Right kidney (tissue), 1 donor: Measurements from ENCODE around the gene CLSTN2.

Source experiments
- DNase-seq: peaks from one replicate; pipeline ENCODE4 v3.0.0-alpha.2; 2016

The CLSTN2 gene

DNA sequence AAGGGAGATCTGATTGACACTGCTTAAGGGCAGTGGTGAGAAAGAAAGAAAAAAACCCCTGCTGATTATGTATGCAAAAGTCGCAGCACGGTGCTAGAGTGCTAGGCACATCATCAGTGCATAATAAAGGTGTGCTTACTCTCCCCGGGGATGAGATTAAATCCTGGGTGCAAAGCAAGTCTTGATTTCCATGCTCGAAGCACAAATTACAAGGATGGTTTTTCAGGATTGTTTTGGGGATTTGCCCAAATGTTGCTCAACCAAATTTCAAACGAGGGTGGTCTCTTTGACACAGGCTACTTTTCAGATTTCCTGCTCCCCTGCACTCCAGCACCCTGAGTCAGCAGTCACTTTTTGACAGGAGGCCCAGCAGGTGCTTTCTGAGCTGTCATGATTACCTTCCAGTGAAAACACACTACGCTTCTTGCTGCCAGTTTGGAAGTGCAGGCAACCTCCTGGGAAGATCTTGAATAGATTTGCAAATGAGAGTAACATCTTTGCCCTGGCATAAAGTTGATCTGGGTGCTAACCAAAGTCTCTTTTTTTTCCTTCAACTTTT lies 575.4 kb downstream of the CLSTN2 start:
- no peak for DNase-seq

DNA sequence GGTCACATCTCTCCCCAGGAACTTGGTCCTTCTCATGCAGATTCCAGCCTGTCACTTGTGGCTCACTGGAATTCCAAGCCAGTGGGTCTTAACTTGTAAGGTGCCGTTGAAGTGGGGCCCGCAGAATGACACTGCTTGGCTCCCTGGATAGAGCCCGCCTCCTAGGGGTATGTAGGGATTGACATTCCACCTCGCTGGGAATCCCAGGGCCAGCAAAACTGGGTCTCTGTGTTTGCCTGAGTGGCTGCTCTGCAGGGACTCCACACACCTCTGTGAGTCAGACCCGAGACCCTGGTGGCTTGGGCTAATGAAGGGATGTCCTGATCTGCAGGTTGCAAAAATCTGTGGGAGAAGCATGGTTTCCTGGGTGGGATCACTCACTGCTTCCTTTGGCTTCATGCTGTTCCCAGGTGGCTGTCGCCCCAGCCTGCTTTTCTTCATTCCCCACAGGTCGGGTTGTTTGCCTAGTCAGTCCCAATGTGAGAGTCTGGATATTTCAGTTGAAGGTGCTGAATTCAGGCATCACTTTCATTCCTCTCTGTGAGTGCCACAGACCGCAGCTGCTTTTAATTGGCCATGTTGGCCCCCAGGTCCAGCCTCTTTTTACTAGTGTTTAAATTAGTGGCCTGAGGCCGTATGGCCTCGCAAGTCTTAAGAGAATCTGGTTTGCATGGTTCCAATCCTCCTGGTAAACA lies 586.9 kb downstream of the CLSTN2 start:
- no peak for DNase-seq

DNA sequence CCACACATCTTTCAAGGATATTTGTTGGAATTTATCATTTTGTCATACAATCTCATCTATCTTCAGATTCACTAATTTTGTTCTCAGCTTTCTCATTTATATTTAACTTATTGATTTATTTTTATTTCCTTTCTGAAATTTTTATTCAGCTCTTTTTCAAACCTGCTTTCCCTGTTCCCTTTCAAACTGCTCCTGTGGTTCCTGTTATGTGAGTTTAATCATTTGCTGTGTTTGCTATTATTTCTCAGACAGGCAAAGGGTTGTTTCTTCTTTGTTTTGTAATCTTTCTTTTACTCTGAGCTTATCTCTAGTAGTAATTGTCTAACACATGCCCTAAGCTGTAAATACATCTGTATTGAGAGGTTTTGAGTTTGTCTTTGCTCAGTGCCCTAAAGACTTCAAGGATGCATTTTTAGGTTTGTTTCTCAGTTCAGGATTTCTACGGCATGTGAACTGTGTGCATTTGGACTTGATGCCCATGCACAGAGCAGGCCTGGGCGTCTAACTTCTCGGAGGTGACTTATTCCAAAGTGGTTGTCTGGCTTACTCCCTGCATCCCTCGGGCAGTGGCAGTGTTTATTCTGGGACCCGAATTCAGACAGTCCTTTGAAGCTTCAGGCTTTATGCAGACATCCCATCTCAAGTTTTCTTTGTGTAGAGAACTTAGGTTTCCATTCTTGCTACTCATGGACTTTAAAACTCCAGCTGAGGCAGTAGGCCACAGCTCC lies 587.8 kb downstream of the CLSTN2 start:
- no peak for DNase-seq

DNA sequence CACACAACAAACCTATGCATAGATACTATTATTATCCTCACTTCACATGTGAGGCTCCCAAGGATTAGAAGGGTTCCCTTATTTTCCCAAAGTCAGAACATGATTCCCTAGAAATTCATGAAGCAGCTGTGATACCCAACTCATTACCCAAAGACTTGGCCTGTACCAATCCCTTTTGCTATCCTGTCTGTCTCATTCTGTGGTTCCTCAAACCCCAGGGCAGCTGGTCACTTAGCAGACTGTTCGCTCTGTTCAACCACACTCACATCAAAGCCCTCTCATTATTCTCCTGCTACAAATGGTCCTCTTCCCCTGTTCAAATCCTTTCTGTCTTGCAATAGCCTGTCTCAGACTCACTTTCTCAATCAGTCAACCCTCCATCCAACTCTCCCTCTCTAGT lies 588.6 kb downstream of the CLSTN2 start:
- DNase-seq: no peak

DNA sequence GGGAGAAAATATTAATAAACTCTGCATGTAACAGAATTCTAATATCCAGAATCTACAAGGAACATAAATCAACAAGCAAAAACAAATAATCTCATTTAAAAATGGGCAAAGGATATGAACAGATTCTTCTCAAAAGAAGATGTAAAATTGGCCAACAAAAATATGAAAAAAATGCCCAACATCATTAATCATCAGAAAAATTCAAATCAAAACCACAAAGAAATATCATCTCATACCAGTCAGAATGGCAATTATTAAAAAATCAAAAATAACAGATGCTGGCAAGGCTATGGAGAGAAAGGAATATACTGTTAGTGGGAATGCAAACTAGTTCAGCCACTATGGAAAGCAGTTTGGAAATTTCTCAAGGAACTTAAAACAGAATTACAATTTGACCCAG lies 592.2 kb downstream of the CLSTN2 start:
- DNase-seq: no peak

DNA sequence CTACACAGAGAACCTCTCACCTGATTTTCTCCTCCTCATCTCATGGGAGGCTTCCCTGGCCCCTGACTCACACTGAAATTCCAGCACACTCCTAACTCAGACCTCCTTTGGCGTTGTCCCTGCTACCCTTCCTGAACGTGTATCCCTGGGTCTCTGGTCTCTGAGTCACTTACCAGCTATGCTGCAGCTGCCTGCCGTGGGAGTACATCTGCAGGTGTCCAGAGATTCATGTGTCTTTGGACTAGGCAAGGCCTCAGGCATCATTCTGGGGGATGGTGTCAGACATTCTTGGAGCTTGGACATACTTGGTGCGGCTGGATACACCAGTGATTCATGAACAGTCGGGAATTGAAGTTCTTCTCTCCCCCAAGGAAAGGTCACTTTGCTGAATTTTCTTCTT lies 594.1 kb downstream of the CLSTN2 start:
- no peak for DNase-seq

DNA sequence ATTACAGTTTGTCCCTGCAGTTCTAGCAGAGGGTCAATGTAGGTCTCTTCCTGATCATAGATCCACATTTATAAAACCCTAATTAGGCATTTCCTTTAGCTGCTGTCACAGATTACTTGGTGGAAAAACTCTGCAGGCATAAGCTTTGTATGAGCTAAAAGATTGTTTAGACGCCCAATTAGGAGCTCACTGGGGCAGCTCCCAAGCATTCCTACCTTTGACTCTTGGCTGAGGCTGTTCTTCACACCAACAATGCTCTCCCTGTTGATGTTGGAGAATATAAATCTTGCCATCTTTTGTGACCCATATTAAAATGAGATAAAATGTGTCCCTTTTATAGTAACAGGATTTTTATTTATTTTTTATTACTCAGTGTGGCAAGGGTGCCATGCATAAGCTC lies 594.6 kb downstream of the CLSTN2 start:
- DNase-seq: no peak

DNA sequence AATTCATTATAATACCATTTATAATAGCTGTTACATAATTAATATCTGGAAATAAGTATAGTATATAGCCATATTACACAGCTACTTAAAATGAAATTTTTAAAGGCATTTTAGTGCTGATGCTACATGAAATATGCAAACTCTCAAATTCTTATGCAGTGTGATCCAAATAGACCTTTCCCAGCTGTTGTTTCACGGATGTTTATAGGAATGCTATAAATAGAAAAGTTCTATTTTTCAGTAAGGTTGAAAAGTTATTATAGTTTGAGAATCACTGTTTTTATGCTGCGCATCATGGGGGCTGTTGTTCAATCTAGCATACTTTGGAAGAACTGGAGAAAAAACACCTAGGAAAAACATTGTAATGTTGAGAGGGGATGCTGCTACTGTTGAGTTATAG lies 595.1 kb downstream of the CLSTN2 start:
- DNase-seq: no peak

DNA sequence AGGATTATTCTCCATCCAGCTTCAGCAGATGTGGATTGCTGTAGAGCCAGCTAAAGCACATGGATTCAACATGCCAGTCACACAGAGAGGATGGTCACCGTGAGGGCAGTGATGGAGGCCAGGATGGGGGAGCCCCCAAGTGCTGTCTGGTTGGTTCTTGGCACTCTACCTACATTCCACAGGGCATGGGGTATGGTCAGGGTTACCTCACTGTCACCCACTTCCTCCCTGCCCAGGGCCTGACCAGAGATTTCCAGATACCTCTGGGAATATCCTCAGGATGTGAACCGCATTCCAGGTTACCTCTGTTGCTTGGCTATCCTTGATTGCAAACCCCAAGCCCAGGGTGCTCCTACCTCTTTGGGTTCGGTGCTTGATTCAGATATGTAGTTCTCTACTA lies 595.6 kb downstream of the CLSTN2 start:
- DNase-seq: no peak

DNA sequence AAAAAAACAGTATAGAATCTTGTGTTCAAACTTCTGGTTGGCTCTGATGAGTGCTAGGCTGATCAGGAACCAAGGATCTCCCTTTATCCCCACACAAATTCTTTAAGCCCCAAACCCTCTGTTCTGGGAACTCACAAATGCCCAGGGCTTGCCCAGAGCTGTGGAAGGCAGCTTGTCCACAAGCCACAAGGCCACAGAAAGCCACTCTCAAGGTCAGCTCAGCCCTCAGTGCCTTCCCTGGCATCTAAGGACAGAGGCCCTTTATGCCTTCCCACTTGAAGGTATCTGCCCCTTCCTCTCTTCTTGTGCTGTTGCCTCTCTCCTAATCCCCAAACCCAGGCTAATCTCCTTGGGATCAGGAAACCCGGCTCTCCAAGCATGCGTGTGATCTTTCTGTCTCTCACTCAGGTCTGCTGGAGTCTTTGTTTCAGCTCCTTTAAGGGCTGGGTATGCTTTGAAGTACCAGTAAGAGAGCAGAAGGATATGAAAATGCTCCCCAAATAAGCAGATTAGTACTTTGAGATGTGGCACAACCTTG lies 597.9 kb downstream of the CLSTN2 start:
- no peak for DNase-seq

DNA sequence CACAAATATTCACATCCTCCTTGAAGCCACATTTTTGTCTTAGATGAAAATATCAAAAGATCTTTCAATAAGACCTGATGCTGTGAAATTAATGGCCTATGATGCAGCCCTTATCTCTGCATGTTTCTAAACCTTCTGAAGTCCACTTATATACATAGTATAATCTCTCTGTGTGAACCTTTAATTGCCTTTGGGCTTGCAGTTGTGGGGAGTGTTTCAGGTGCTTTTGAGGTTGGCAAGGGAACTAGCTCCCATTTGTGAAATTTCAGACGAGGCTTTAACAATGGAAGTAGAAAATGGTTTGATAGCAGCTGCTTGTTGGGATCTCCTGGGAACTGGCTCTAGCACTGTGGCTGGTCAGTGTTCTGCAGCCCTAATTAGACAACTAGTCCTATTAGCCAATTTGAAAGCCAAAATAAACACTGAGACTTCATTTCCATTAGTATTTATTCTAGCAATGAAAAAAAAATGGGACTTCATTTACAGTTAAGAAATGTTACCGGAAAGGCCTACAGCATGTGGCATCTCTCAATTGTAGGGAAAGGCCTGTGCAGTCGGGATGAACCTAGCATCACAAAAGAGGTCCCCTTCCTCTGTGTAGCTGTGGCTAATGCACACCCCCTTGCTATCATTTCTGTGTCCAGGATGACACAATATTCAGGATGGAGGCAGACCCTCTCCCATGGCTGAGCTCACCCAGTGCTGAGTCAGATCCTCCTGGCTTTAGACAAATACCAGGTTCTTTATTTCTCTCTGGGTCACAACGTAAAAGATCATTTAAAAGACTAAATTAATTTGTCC lies 602.1 kb downstream of the CLSTN2 start:
- DNase-seq: no peak

DNA sequence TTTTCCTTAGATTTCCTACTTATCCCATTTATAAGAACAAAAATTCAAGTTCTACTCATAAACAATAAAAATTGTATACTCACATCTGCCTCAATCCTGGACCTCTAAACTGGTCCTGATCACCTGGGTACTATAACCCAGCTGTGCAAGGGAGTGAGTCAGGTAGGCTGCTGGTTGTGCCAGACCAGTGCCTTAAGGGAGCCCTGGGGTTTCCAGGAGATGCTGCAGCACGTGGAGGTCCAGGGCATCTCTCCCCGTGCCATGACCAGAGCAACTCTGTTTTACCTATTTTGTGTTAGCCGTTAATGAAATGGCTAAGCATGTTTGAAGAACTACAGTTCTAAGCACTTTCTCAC lies 602.7 kb downstream of the CLSTN2 start:
- no peak for DNase-seq

DNA sequence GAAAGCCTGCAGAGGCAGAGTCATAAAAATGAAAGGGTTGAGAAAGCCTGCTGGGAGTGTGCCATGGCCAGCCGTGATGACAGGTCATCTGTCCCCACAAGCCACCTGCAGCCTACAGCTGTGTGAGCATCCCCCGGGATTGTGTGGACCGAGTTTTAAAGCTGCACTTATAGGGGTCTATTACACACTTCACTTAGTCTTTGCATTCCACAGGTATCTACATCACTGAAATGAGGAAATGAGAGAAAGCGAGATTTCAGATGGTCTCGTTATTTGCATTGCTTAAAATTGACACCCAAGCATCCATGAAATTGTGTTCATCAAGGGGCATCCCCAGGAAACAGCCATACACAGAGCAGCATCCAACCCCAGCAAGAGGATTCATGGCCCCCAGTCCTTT lies 605.3 kb downstream of the CLSTN2 start:
- no peak for DNase-seq

DNA sequence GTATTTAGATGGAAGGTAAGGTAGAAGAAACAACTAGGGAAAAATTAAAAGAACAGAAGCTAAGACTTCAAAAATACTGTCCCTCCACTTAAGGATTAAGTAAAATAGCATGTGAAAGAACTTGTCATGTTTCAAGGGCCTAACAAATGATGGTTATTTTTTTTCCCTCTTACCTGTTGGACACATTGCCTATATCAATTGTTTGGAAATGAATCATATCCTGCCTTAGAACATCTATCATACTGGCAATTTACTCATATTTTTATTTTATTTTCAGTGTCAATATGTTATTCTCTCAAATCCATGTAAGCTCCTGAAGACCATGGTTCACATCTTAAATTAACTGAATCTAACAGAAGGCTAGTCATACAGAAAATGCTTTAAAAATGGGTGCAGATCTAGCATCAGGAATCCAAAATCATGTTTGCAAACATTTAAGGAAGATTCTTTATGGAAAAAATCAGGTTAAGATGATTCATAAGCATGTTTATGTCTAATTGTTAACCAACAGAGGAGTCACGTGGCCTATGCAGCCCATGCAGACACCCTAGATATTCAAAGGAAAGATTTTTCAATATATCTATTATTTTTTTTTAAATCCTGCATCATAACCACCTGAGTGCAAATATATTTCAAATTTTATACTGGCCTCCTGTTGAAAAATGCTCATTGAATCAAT lies 607.1 kb downstream of the CLSTN2 start:
- no peak for DNase-seq

DNA sequence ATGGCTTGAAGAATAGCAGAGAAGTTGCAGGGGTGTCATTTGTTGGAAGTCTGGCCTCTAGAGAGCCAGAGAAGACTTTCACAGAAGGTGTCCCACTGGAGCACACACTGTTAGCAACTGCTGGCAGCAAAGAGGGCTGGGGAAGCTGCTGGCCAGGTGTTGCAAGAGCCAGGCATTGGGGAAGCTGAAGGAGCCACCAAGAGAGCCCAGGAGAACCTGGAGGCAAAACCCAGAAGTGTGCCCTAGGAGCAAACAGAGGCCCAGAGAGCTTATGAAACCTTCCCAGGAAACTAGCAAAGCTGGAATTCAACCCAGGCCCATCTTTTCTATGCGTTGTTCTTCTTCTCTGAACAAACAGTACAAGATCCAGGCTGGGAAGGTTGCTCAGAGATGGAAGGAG lies 610.2 kb downstream of the CLSTN2 start:
- no peak for DNase-seq

DNA sequence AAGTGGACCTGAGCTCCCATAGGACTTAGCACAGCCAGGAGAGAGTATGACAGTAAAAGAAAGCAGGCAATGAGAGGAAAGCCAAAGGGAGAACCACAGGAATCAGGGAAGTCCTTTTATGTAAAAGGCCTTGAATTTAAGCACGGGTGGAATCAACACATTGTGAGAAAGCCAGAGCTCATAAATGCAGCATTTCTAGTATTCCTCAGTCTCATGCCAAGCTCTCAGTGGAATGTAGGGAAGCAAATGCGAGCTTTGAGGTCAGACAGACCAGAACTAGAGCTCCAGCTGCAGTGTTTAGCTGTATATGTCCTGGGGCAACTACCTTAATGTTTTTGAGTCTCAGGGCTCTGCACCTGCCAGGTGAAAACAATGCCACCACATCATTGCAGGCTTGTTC lies 610.8 kb downstream of the CLSTN2 start:
- DNase-seq: no peak

DNA sequence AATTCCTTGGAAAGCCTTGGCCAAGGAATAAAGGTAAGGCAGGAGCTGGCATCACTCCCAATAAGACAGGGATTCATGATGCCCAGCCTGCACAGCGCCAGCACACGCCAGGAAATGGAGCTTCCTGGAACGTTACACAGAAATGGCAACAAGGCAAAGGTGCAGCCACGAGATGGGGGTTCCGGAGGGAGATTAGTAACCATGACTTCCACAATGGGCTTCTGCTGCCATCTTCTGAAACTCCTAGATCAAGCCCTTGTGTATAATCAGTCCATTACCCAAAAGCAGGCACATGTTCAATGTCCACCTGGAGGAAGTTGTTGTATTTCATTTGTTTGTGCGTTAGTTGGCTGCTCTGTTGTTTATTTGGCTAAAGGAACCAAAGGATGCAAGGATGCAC lies 611.7 kb downstream of the CLSTN2 start:
- DNase-seq: no peak

DNA sequence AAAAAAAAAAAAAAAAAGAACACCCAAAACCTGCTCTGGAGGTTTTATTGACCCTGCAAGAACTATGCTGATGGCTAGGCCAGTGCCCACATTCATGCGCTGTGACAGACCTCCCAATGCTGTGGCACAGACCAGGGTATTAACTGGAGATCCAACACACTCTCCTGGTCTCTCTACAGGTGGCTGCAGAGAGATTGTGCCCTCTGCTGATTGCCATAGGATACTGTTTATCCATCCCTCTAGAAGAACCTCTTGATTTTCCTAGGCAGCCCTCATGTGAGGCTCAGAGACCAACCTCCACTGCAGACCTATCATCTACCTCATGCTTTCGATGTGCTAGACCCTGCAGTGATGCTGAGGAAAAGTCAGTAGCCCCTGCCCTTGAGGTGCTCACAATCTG lies 617.4 kb downstream of the CLSTN2 start:
- DNase-seq: no peak

DNA sequence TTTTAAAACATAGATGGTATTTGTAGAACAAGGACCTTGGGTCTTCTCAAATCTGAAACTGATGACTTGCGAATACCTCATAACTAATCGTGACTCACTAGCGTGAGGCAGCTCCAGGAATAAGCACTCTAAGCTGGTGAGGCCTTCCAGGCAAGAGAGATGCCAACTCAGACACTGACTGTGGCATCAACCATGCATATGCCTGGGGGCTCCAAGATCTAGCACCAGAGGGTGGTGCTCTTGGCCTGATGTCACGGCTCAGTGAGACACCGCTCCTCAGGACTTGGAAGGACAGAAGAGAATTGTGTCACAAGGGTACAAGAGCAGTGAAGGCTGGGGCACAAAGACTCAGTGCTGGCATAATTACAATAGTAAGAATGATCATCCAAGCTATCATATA lies 617.9 kb downstream of the CLSTN2 start:
- no peak for DNase-seq

DNA sequence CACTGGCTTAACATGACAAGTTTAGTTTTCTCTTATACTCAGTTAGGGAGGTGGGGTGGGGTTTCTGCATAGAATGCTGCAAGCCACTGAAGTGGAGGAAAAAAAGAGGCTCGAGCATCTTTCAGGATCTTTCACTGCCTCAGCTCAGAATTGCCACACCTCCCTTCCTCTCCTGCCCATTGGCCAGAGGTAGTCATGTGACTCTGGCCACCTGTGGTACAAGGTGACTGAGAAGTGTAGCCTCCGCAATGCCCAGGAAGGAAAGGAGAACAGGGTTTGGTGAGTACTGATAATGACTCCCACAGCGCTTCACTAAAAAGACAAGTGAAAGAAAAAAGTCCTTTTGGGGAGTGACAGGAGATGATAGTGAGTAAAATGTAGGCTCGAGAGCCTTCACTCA lies 618.6 kb downstream of the CLSTN2 start:
- DNase-seq: no peak

DNA sequence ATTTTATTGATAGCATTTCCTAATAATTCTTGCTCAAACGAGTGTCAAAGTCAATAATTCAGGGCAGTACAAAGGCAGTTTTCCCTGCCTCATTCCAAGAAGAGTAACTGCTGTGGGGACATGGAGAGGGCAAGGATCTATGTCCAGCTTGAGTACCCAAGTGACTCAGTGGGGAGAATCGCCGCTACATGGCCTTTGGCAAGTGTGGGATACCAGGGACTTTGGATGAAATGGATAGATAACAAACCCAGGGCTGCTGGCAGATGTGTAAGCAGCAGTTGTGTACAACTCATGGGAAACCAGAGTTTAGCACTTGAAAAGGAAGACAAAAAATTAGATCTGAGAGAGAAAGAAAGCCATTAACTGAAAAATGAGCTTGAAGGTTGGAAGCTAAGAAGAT lies 620.7 kb downstream of the CLSTN2 start:
- no peak for DNase-seq

DNA sequence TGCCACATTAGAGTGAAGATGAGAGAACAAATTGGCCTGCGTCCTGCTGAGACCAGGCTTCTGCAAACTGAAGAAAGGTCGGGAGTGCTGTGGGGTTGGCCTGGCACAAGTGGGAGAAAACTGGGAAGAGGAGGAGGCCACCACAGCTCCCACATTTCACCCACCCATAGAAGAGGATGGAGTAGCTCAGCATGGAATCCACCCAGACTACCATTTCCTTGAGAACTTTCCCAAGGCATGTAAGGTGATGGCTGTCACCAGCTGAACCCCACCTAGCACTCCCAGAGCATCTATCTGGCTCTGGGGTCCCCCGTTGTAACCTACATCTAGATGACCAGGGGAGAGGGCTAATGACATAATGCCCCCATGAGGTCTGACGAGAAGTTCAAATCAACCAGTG lies 622.5 kb downstream of the CLSTN2 start:
- DNase-seq: no peak
